ENCODE results near the gene FGGY. TPM values are rescaled to one million over a fixed set of nuclear protein-coding genes. Genes with fewer than 3 reads are reported as not detected.

FGGY gene
- total RNA-seq, 1 experiment from 2014 or later, result 4.7 TPM

- H3K4me1 ChIP-seq (ENCODE audit: low read length), result no peaks in the 10 kb centered on the region
- DNase-seq, result no peak
- H3K27ac ChIP-seq (ENCODE audit: low read length), result no peak overlapping the region
- no peak overlapping the region for H3K4me3 ChIP-seq (ENCODE audit: low read length)
- no peak overlapping the region for H3K9ac ChIP-seq (ENCODE audit: low read length)
- H3K9me2 ChIP-seq (replicated peaks; ENCODE audit: insufficient read depth, low read length), result no peaks in the 10 kb centered on the region
- H3K9me3 ChIP-seq (ENCODE audit: low read length), result no peaks in the 10 kb centered on the region
- H3K79me2 ChIP-seq (ENCODE audit: low read length), result no peaks in the 10 kb centered on the region
- no peak overlapping the region for H3K4me2 ChIP-seq (ENCODE audit: low read depth, low read length, poor library complexity, severe bottlenecking)
- H2AFZ ChIP-seq (ENCODE audit: low read length), result no peak overlapping the region
- no peaks in the 10 kb centered on the region for H3K27me3 ChIP-seq (ENCODE audit: low read length)
- no peaks in the 10 kb centered on the region for H4K20me1 ChIP-seq (ENCODE audit: insufficient read depth, low read depth, low read length)
- no peaks in the 10 kb centered on the region for H3K36me3 ChIP-seq (ENCODE audit: insufficient read depth, low read length)
Observed at GRCh38 chr1:59409549-59409948, 112.7 kb downstream of the FGGY start.

- Histone ChIP-seq H3K4me3 (ENCODE audit: low read length) (no peak overlapping the region), H3K4me2 (ENCODE audit: low read depth, low read length, poor library complexity, severe bottlenecking) (no peak overlapping the region), H3K36me3 (ENCODE audit: insufficient read depth, low read length) (no peaks in the 10 kb centered on the region), H4K20me1 (ENCODE audit: insufficient read depth, low read depth, low read length) (no peaks in the 10 kb centered on the region), H3K9ac (ENCODE audit: low read length) (no peak overlapping the region), H3K9me3 (ENCODE audit: low read length) (no peaks in the 10 kb centered on the region), H3K27me3 (ENCODE audit: low read length) (no peaks in the 10 kb centered on the region), H3K79me2 (ENCODE audit: low read length) (no peaks in the 10 kb centered on the region), H3K9me2 (replicated peaks; ENCODE audit: insufficient read depth, low read length) (no peaks in the 10 kb centered on the region), H2AFZ (ENCODE audit: low read length) (no peak overlapping the region), H3K27ac (ENCODE audit: low read length) (no peak overlapping the region), H3K4me1 (ENCODE audit: low read length) (no peaks in the 10 kb centered on the region)
- no peak for DNase-seq
Observed at GRCh38 chr1:59409986-59410385, 113.1 kb downstream of the FGGY start.

DNA sequence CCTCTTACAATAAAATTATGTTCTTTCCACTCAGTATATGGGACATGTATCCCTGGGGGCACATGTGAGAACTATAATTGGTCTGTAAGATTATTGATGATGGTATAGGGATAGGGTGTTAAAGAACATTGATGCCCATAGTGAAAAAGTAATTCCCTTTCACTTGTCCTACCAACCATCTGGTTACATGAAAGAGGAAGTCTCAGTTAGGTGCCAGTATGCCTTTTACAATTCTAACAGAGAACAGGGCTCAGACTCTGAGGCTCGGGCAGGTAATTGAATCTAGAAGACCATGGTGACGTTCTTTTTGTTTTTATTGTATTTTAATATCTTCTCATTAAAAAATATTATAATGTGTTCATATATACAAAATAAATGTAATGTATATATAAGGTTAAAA lies 113.6 kb downstream of the FGGY start:
- Histone ChIP-seq H3K9me3 (ENCODE audit: low read length) (no peaks in the 10 kb centered on the region), H3K27ac (ENCODE audit: low read length) (no peak overlapping the region), H3K9ac (ENCODE audit: low read length) (no peak overlapping the region), H3K36me3 (ENCODE audit: insufficient read depth, low read length) (no peaks in the 10 kb centered on the region), H3K79me2 (ENCODE audit: low read length) (no peaks in the 10 kb centered on the region), H4K20me1 (ENCODE audit: insufficient read depth, low read depth, low read length) (no peaks in the 10 kb centered on the region), H2AFZ (ENCODE audit: low read length) (no peak overlapping the region), H3K9me2 (replicated peaks; ENCODE audit: insufficient read depth, low read length) (no peaks in the 10 kb centered on the region), H3K4me1 (ENCODE audit: low read length) (no peaks in the 10 kb centered on the region), H3K4me3 (ENCODE audit: low read length) (no peak overlapping the region), H3K27me3 (ENCODE audit: low read length) (no peaks in the 10 kb centered on the region), H3K4me2 (ENCODE audit: low read depth, low read length, poor library complexity, severe bottlenecking) (no peak overlapping the region)
- DNase-seq, result no peak

DNA sequence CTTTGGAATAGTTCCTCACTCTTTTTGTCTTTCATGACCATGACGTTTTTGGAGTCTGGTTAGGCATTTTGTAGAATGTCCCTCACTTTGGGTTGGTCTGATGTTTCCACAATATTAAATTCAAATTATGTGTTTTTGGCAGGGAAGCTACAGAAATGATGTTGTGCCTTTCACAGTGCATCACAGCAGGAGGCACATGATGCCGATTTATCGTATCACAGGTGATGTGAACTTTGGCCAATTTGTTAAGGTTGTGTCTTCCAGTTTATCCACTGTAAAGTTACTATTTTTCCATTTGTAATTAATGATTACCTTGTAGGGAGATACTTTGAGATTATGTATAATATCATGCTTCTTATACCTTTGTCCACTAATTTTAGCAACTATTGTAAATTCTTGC lies 114.3 kb downstream of the FGGY start:
- Histone ChIP-seq H3K27ac (ENCODE audit: low read length) (no peak overlapping the region), H3K9me2 (replicated peaks; ENCODE audit: insufficient read depth, low read length) (no peaks in the 10 kb centered on the region), H3K4me1 (ENCODE audit: low read length) (no peaks in the 10 kb centered on the region), H4K20me1 (ENCODE audit: insufficient read depth, low read depth, low read length) (no peaks in the 10 kb centered on the region), H3K79me2 (ENCODE audit: low read length) (no peaks in the 10 kb centered on the region), H3K9me3 (ENCODE audit: low read length) (no peaks in the 10 kb centered on the region), H3K36me3 (ENCODE audit: insufficient read depth, low read length) (no peaks in the 10 kb centered on the region), H3K4me3 (ENCODE audit: low read length) (no peak overlapping the region), H2AFZ (ENCODE audit: low read length) (no peak overlapping the region), H3K9ac (ENCODE audit: low read length) (no peak overlapping the region), H3K4me2 (ENCODE audit: low read depth, low read length, poor library complexity, severe bottlenecking) (no peak overlapping the region), H3K27me3 (ENCODE audit: low read length) (no peaks in the 10 kb centered on the region)
- no peak for DNase-seq

GRCh38 chr1:59412718-59413326 lies 115.9 kb downstream of the FGGY start:
- Histone ChIP-seq H2AFZ (ENCODE audit: low read length) (no peak overlapping the region), H3K4me2 (ENCODE audit: low read depth, low read length, poor library complexity, severe bottlenecking) (no peak overlapping the region), H3K9me3 (ENCODE audit: low read length) (no peaks in the 10 kb centered on the region), H3K9ac (ENCODE audit: low read length) (no peak overlapping the region), H3K4me1 (ENCODE audit: low read length) (no peaks in the 10 kb centered on the region), H4K20me1 (ENCODE audit: insufficient read depth, low read depth, low read length) (no peaks in the 10 kb centered on the region), H3K27ac (ENCODE audit: low read length) (no peak overlapping the region), H3K4me3 (ENCODE audit: low read length) (no peak overlapping the region), H3K79me2 (ENCODE audit: low read length) (no peaks in the 10 kb centered on the region), H3K36me3 (ENCODE audit: insufficient read depth, low read length) (no peaks in the 10 kb centered on the region), H3K27me3 (ENCODE audit: low read length) (no peaks in the 10 kb centered on the region), H3K9me2 (replicated peaks; ENCODE audit: insufficient read depth, low read length) (no peaks in the 10 kb centered on the region)
- DNase-seq, result no peak

DNA sequence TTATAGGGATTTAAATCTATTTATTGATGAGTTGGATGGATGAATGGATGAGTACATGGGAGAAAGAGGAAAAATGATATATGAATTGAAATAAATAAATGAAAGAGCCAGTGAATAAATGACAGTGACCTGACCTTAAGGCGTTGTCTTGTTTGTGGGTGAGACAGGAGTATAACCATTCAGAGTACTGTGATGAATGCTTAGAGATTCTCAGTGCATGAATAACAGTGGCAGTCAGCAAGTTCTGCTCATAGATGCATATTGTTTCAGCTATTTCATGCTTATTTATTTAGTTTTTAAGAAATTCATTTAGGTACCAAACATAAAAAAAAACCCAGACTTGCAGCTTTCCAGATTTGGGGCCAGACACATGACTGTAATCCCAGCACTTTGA lies 116.4 kb downstream of the FGGY start:
- Histone ChIP-seq H3K27me3 (ENCODE audit: low read length) (no peaks in the 10 kb centered on the region), H4K20me1 (ENCODE audit: insufficient read depth, low read depth, low read length) (no peaks in the 10 kb centered on the region), H3K27ac (ENCODE audit: low read length) (no peak overlapping the region), H2AFZ (ENCODE audit: low read length) (no peak overlapping the region), H3K9ac (ENCODE audit: low read length) (no peak overlapping the region), H3K4me2 (ENCODE audit: low read depth, low read length, poor library complexity, severe bottlenecking) (no peak overlapping the region), H3K9me2 (replicated peaks; ENCODE audit: insufficient read depth, low read length) (no peaks in the 10 kb centered on the region), H3K4me3 (ENCODE audit: low read length) (no peak overlapping the region), H3K79me2 (ENCODE audit: low read length) (no peaks in the 10 kb centered on the region), H3K4me1 (ENCODE audit: low read length) (no peaks in the 10 kb centered on the region), H3K36me3 (ENCODE audit: insufficient read depth, low read length) (no peaks in the 10 kb centered on the region), H3K9me3 (ENCODE audit: low read length) (no peaks in the 10 kb centered on the region)
- no peak for DNase-seq

GRCh38 chr1:59414406-59415133 lies 117.7 kb downstream of the FGGY start:
- Histone ChIP-seq H3K9me3 (ENCODE audit: low read length) (no peaks in the 10 kb centered on the region), H3K27me3 (ENCODE audit: low read length) (no peaks in the 10 kb centered on the region), H3K36me3 (ENCODE audit: insufficient read depth, low read length) (no peaks in the 10 kb centered on the region), H2AFZ (ENCODE audit: low read length) (no peak overlapping the region), H3K4me1 (ENCODE audit: low read length) (no peaks in the 10 kb centered on the region), H3K9ac (ENCODE audit: low read length) (no peak overlapping the region), H4K20me1 (ENCODE audit: insufficient read depth, low read depth, low read length) (no peaks in the 10 kb centered on the region), H3K79me2 (ENCODE audit: low read length) (no peaks in the 10 kb centered on the region), H3K27ac (ENCODE audit: low read length) (no peak overlapping the region), H3K4me3 (ENCODE audit: low read length) (no peak overlapping the region), H3K4me2 (ENCODE audit: low read depth, low read length, poor library complexity, severe bottlenecking) (no peak overlapping the region), H3K9me2 (replicated peaks; ENCODE audit: insufficient read depth, low read length) (no peaks in the 10 kb centered on the region)
- no peak for DNase-seq

GRCh38 chr1:59415286-59415850 lies 118.5 kb downstream of the FGGY start:
- H3K79me2 ChIP-seq (ENCODE audit: low read length), result no peaks in the 10 kb centered on the region
- no peaks in the 10 kb centered on the region for H3K27me3 ChIP-seq (ENCODE audit: low read length)
- no peaks in the 10 kb centered on the region for H3K9me2 ChIP-seq (replicated peaks; ENCODE audit: insufficient read depth, low read length)
- no peaks in the 10 kb centered on the region for H4K20me1 ChIP-seq (ENCODE audit: insufficient read depth, low read depth, low read length)
- no peaks in the 10 kb centered on the region for H3K9me3 ChIP-seq (ENCODE audit: low read length)
- H3K27ac ChIP-seq (ENCODE audit: low read length), result no peak overlapping the region
- DNase-seq, result no peak
- H3K4me3 ChIP-seq (ENCODE audit: low read length), result no peak overlapping the region
- H3K9ac ChIP-seq (ENCODE audit: low read length), result no peak overlapping the region
- H3K4me2 ChIP-seq (ENCODE audit: low read depth, low read length, poor library complexity, severe bottlenecking), result no peak overlapping the region
- H2AFZ ChIP-seq (ENCODE audit: low read length), result no peak overlapping the region
- no peaks in the 10 kb centered on the region for H3K4me1 ChIP-seq (ENCODE audit: low read length)
- no peaks in the 10 kb centered on the region for H3K36me3 ChIP-seq (ENCODE audit: insufficient read depth, low read length)
